Measurements from ENCODE around the gene TAS2R40. TPM values are rescaled to one million over a fixed set of nuclear protein-coding genes. Genes with fewer than 3 reads are reported as not detected.

The TAS2R40 gene
- total and polyA plus RNA-seq, 2 donors (not counting 1 experiment from before 2014, with no cell fraction given): not detected

DNA sequence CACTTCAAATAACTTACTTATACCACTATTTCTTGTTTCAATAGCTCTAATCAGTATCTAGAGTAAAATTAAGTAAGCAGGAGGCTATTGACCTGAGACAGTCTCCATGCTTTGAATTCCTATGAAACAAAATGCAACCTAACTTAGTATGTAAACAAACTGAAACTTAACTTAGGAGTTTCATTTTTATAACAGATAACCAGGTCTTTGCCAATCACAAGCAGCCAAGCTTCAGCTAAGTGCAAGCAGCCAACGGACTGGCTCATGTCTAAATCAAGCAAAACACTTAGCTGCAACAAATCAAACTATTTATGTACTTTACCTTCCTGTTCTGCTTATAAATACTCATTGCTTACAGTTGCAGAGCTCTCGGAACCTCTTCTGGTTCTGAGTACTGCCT is 37.0 kb downstream of the TAS2R40 start:
- no peaks in the 10 kb centered on the region for H4K20me1 ChIP-seq (ENCODE audit: control insufficient read depth, extremely low read depth, insufficient read depth, low read length)
- no peaks in the 10 kb centered on the region for H3K4me1 ChIP-seq (ENCODE audit: control insufficient read depth, extremely low read depth, insufficient read depth, low read length)
- no peaks in the 10 kb centered on the region for H3K36me3 ChIP-seq (ENCODE audit: control insufficient read depth, insufficient read depth, low read length)
- H3K4me3 ChIP-seq (replicated peaks in 1 of 4; ENCODE audit: control extremely low read depth in 1 of 4, insufficient read depth in 1 of 4, low read depth in 3 of 4, low read length in 4 of 4): no peak overlapping the region
- no peaks in the 10 kb centered on the region for H3K79me2 ChIP-seq (ENCODE audit: control insufficient read depth, insufficient read depth, low read length)
- H3K9me3 ChIP-seq (ENCODE audit: control insufficient read depth, insufficient read depth, low read depth, low read length): no peaks in the 10 kb centered on the region
- peak overlapping the region; percentile 27 for H3K4me2 ChIP-seq (ENCODE audit: extremely low read depth, insufficient read depth, low read length)
- DNase-seq (ENCODE audit: low read depth in 2 of 2): no peak
- H3K9ac ChIP-seq (ENCODE audit: insufficient read depth, low read length): no peak overlapping the region
- H2AFZ ChIP-seq (ENCODE audit: low read length): peak overlapping the region; percentile 66
- H3K27me3 ChIP-seq (ENCODE audit: control insufficient read depth, insufficient read depth, low read length): no peaks in the 10 kb centered on the region
- no peak overlapping the region for H3K27ac ChIP-seq (ENCODE audit: insufficient read depth, low read length)
- no peak for TF ChIP-seq EZH2 (IDR thresholded peaks at IDR 0.05; ENCODE audit: low read length, missing control alignments)
- TF ChIP-seq CTCF (conservative IDR thresholded peaks at IDR 0.05 in 1 of 2, IDR thresholded peaks at IDR 0.05 in 1 of 2; ENCODE audit: low read depth in 1 of 2, low read length in 2 of 2): no peak

GRCh38 chr7:143259765-143260164 is 37.9 kb downstream of the TAS2R40 start:
- H2AFZ ChIP-seq (ENCODE audit: low read length): no peak overlapping the region
- no peak overlapping the region for H3K4me3 ChIP-seq (replicated peaks in 1 of 4; ENCODE audit: control extremely low read depth in 1 of 4, insufficient read depth in 1 of 4, low read depth in 3 of 4, low read length in 4 of 4)
- no peak overlapping the region for H3K27ac ChIP-seq (ENCODE audit: insufficient read depth, low read length)
- no peaks in the 10 kb centered on the region for H3K9me3 ChIP-seq (ENCODE audit: control insufficient read depth, insufficient read depth, low read depth, low read length)
- peaks cover 4% of the 10 kb centered on the region for H3K79me2 ChIP-seq (ENCODE audit: control insufficient read depth, insufficient read depth, low read length)
- H3K27me3 ChIP-seq (ENCODE audit: control insufficient read depth, insufficient read depth, low read length): no peaks in the 10 kb centered on the region
- no peak overlapping the region for H3K4me2 ChIP-seq (ENCODE audit: extremely low read depth, insufficient read depth, low read length)
- no peak overlapping the region for H3K9ac ChIP-seq (ENCODE audit: insufficient read depth, low read length)
- TF ChIP-seq CTCF (conservative IDR thresholded peaks at IDR 0.05 in 1 of 2, IDR thresholded peaks at IDR 0.05 in 1 of 2; ENCODE audit: low read depth in 1 of 2, low read length in 2 of 2): no peak
- TF ChIP-seq EZH2 (IDR thresholded peaks at IDR 0.05; ENCODE audit: low read length, missing control alignments): no peak
- no peaks in the 10 kb centered on the region for H3K36me3 ChIP-seq (ENCODE audit: control insufficient read depth, insufficient read depth, low read length)
- DNase-seq (ENCODE audit: low read depth in 2 of 2): no peak
- peaks cover 2% of the 10 kb centered on the region for H3K4me1 ChIP-seq (ENCODE audit: control insufficient read depth, extremely low read depth, insufficient read depth, low read length)
- H4K20me1 ChIP-seq (ENCODE audit: control insufficient read depth, extremely low read depth, insufficient read depth, low read length): no peaks in the 10 kb centered on the region

- H3K27me3 ChIP-seq (ENCODE audit: control insufficient read depth, insufficient read depth, low read length): no peaks in the 10 kb centered on the region
- no peaks in the 10 kb centered on the region for H3K36me3 ChIP-seq (ENCODE audit: control insufficient read depth, insufficient read depth, low read length)
- H3K4me1 ChIP-seq (ENCODE audit: control insufficient read depth, extremely low read depth, insufficient read depth, low read length): peaks cover 2% of the 10 kb centered on the region
- no peak overlapping the region for H3K27ac ChIP-seq (ENCODE audit: insufficient read depth, low read length)
- no peak overlapping the region for H3K9ac ChIP-seq (ENCODE audit: insufficient read depth, low read length)
- H3K4me2 ChIP-seq (ENCODE audit: extremely low read depth, insufficient read depth, low read length): no peak overlapping the region
- TF ChIP-seq EZH2 (IDR thresholded peaks at IDR 0.05; ENCODE audit: low read length, missing control alignments) (no peak), CTCF (conservative IDR thresholded peaks at IDR 0.05 in 1 of 2, IDR thresholded peaks at IDR 0.05 in 1 of 2; ENCODE audit: low read depth in 1 of 2, low read length in 2 of 2) (no peak)
- H2AFZ ChIP-seq (ENCODE audit: low read length): no peak overlapping the region
- H3K4me3 ChIP-seq (replicated peaks in 1 of 4; ENCODE audit: control extremely low read depth in 1 of 4, insufficient read depth in 1 of 4, low read depth in 3 of 4, low read length in 4 of 4): no peak overlapping the region
- no peaks in the 10 kb centered on the region for H3K9me3 ChIP-seq (ENCODE audit: control insufficient read depth, insufficient read depth, low read depth, low read length)
- H4K20me1 ChIP-seq (ENCODE audit: control insufficient read depth, extremely low read depth, insufficient read depth, low read length): no peaks in the 10 kb centered on the region
- DNase-seq (ENCODE audit: low read depth in 2 of 2): no peak
- peaks cover 4% of the 10 kb centered on the region for H3K79me2 ChIP-seq (ENCODE audit: control insufficient read depth, insufficient read depth, low read length)
These were observed 40.1 kb downstream of the TAS2R40 start for GRCh38 chr7:143261901-143262300.

Measured in fibroblast of lung (primary cell).